DND-41 (cell line): Measurements from ENCODE around the gene SLC4A7.

Experiments
- CTCF ChIP-seq: IDR thresholded peaks from 2 replicates; pipeline ENCODE4 v1.5.1; 2012; ENCODE audit warnings: borderline replicate concordance, low read length, moderate library complexity, mild to moderate bottlenecking; ENCODE audit not compliant: poor library complexity, severe bottlenecking; ENCODE audit errors: extremely low read depth
- EZH2 ChIP-seq: IDR thresholded peaks from 3 replicates; pipeline ENCODE4 v1.6.1; 2012; ENCODE audit warnings: borderline replicate concordance, low read depth, mild to moderate bottlenecking, moderate library complexity, low read length, inconsistent platforms; ENCODE audit not compliant: severe bottlenecking

GRCh38 chr3:27483117-27484014, 818 bp downstream of the SLC4A7 start:
- no peak for TF ChIP-seq CTCF
- TF ChIP-seq EZH2: no peak
